DOHH2 (cell line): ENCODE data around the gene GLCCI1.
"Not testable (repeated sequence)": the region's sequence is repeated elsewhere in the genome, so short reads cannot be mapped to it uniquely, and the experiment has no call there.

ENCODE experiments used
- H3F3A ChIP-seq: fragments of 200-600 bp; sonication (generic), shearing (Covaris generic); 2 replicates; pipeline ENCODE4 v1.6.0; 2016; ENCODE audit warnings: antibody characterized with exemption, mild to moderate bottlenecking; ENCODE audit not compliant: control insufficient read depth, insufficient read depth
- H3K27ac ChIP-seq: fragments of 200-600 bp; sonication (generic); 2 replicates; pipeline ENCODE4 v1.5.1; 2014; ENCODE audit warnings: low read depth, mild to moderate bottlenecking, low read length, moderate library complexity
- H3K27me3 ChIP-seq: fragments of 200-600 bp; sonication (generic); 2 replicates; pipeline ENCODE4 v1.6.1; 2014; ENCODE audit warnings: mild to moderate bottlenecking, low read length, mixed read lengths; ENCODE audit not compliant: control insufficient read depth
- H3K36me3 ChIP-seq: fragments of 200-600 bp; sonication (generic); 2 replicates; pipeline ENCODE4 v1.6.1; 2014; ENCODE audit warnings: mild to moderate bottlenecking, low read length, moderate library complexity, mixed read lengths; ENCODE audit not compliant: control insufficient read depth
- H3K4me1 ChIP-seq: fragments of 200-600 bp; sonication (generic); 2 replicates; pipeline ENCODE4 v1.6.1; 2014; ENCODE audit warnings: mild to moderate bottlenecking, low read length, mixed read lengths; ENCODE audit not compliant: control insufficient read depth
- H3K4me2 ChIP-seq: fragments of 200-600 bp; sonication (generic); 2 replicates; pipeline ENCODE4 v1.6.0; 2014; ENCODE audit warnings: mild to moderate bottlenecking, low read length, moderate library complexity
- H3K4me3 ChIP-seq: fragments of 200-600 bp; sonication (generic); 2 replicates; pipeline ENCODE4 v1.5.1; 2014; ENCODE audit warnings: mild to moderate bottlenecking, low read length, mixed read lengths
- H3K79me2 ChIP-seq: fragments of 200-600 bp; sonication (generic); 2 replicates; pipeline ENCODE4 v1.6.1; 2014; ENCODE audit warnings: mild to moderate bottlenecking, low read length, mixed read lengths; ENCODE audit not compliant: control insufficient read depth
- H3K9me2 ChIP-seq: fragments of 200-600 bp; sonication (generic); replicated peaks from 2 replicates; pipeline ENCODE4 v1.6.1; 2014; ENCODE audit warnings: mild to moderate bottlenecking, low read length, mixed read lengths; ENCODE audit not compliant: control insufficient read depth
- H3K9me3 ChIP-seq: fragments of 200-600 bp; sonication (generic); 2 replicates; pipeline ENCODE4 v1.6.1; 2014; ENCODE audit warnings: antibody characterized with exemption, low read length, mixed read lengths; ENCODE audit not compliant: control insufficient read depth, insufficient read depth
- H4K20me1 ChIP-seq: fragments of 200-600 bp; sonication (generic); 2 replicates; pipeline ENCODE4 v1.6.0; 2014; ENCODE audit warnings: low read depth, mild to moderate bottlenecking, antibody characterized with exemption, low read length, moderate library complexity; ENCODE audit not compliant: control insufficient read depth, insufficient read depth
- CTCF ChIP-seq: fragments of 200-600 bp; sonication (generic); IDR thresholded peaks from one replicate; pipeline ENCODE4 v1.5.1; 2014; ENCODE audit warnings: antibody characterized with exemption, mild to moderate bottlenecking, low read depth, low read length; ENCODE audit not compliant: poor library complexity, severe bottlenecking
- EZH2phosphoT487 ChIP-seq: fragments of 200-600 bp; sonication (generic); IDR thresholded peaks from 2 replicates; pipeline ENCODE4 v1.6.1; 2017; ENCODE audit warnings: borderline replicate concordance, mild to moderate bottlenecking, antibody characterized with exemption, low read length, moderate library complexity, mixed read lengths

GLCCI1 gene

GRCh38 chr7:7989616-7990440 is 21.2 kb downstream of the GLCCI1 start:
- Histone ChIP-seq H3K9me3 (peaks cover 18% of the 10 kb centered on the region; the same call in 1 of the 2 replicates), H3K4me3 (no peak overlapping the region), H3K27me3 (no peaks in the 10 kb centered on the region), H4K20me1 (peaks cover 8% of the 10 kb centered on the region; the same call in 1 of the 2 replicates), H3F3A (no peaks in the 10 kb centered on the region), H3K79me2 (peaks cover 100% of the 10 kb centered on the region), H3K9me2 (no peaks in the 10 kb centered on the region), H3K4me1 (peaks cover 13% of the 10 kb centered on the region), H3K27ac (no peak overlapping the region), H3K36me3 (peaks cover 18% of the 10 kb centered on the region), H3K4me2 (no peak overlapping the region)
- TF ChIP-seq CTCF = no peak

- peaks cover 100% of the 10 kb centered on the region for H3K79me2 ChIP-seq
- peaks cover 18% of the 10 kb centered on the region; the same call in 1 of the 2 replicates for H3K9me3 ChIP-seq
- TF ChIP-seq EZH2phosphoT487 (no peak), CTCF (no peak)
- no peaks in the 10 kb centered on the region for H3F3A ChIP-seq
- peaks cover 7% of the 10 kb centered on the region for H3K4me1 ChIP-seq
- peaks cover 18% of the 10 kb centered on the region for H3K36me3 ChIP-seq
- H4K20me1 ChIP-seq = peaks cover 8% of the 10 kb centered on the region; the same call in 1 of the 2 replicates
- no peaks in the 10 kb centered on the region for H3K9me2 ChIP-seq
- H3K4me2 ChIP-seq = no peak overlapping the region
- no peaks in the 10 kb centered on the region for H3K27me3 ChIP-seq
- no peak overlapping the region for H3K4me3 ChIP-seq
- H3K27ac ChIP-seq = no peak overlapping the region
Measured at GRCh38 chr7:7990441-7990761, 21.8 kb downstream of the GLCCI1 start.

- H3K27ac ChIP-seq = no peak overlapping the region
Measured at GRCh38 chr7:7992506-7992905, 23.9 kb downstream of the GLCCI1 start.

GRCh38 chr7:7995348-7995747 is 26.8 kb downstream of the GLCCI1 start:
- peaks cover 19% of the 10 kb centered on the region for H3K36me3 ChIP-seq
- peaks cover 95% of the 10 kb centered on the region for H3K79me2 ChIP-seq
- H3K9me3 ChIP-seq = peaks cover 34% of the 10 kb centered on the region; the same call in 1 of the 2 replicates
- H3K4me3 ChIP-seq, H3K27me3 ChIP-seq, H3K4me1 ChIP-seq, H3K4me2 ChIP-seq, H3K27ac ChIP-seq, H3K9me2 ChIP-seq, H4K20me1 ChIP-seq, H3F3A ChIP-seq: not testable (repeated sequence)

More at GRCh38 chr7:7992506-7992905, 23.9 kb downstream of the GLCCI1 start:
- TF ChIP-seq CTCF (no peak), EZH2phosphoT487 (no peak)
- H3K36me3 ChIP-seq = peaks cover 15% of the 10 kb centered on the region
- H3K4me2 ChIP-seq = no peak overlapping the region
- H3K4me1 ChIP-seq = peaks cover 3% of the 10 kb centered on the region; the same call in 1 of the 2 replicates
- peaks cover 7% of the 10 kb centered on the region for H3F3A ChIP-seq
- 0 out of 2 replicates have a peak, but pooled peaks cover 4% of the 10 kb centered on the region for H4K20me1 ChIP-seq
- H3K79me2 ChIP-seq = peaks cover 97% of the 10 kb centered on the region
- H3K27me3 ChIP-seq = no peaks in the 10 kb centered on the region
- H3K4me3 ChIP-seq = no peak overlapping the region
- peaks cover 22% of the 10 kb centered on the region; the same call in 1 of the 2 replicates for H3K9me3 ChIP-seq
- no peaks in the 10 kb centered on the region for H3K9me2 ChIP-seq
